Glutamatergic neuron (in vitro differentiated cells): ENCODE results near the gene KDM2B. TPM values are rescaled to one million over a fixed set of nuclear protein-coding genes. Genes with fewer than 3 reads are reported as not detected.
A peak's percentile ranks its signal among the peaks of the same experiment; 100 is the strongest.

Source experiments
- DNase-seq: peaks from one replicate; pipeline ENCODE4 v3.0.0; 2022
- H3K27ac Mint-ChIP-seq: one replicate; pipeline ENCODE4 v1.8.0; 2020; ENCODE audit warnings: mild to moderate bottlenecking, mixed read lengths, inconsistent platforms; ENCODE audit not compliant: unreplicated experiment
- H3K27me3 Mint-ChIP-seq: one replicate; pipeline ENCODE4 v1.8.0; 2020; ENCODE audit warnings: mild to moderate bottlenecking, moderate library complexity, mixed read lengths, inconsistent platforms; ENCODE audit not compliant: unreplicated experiment
- H3K36me3 Mint-ChIP-seq: one replicate; pipeline ENCODE4 v1.8.0; 2020; ENCODE audit warnings: mild to moderate bottlenecking, mixed read lengths, inconsistent platforms; ENCODE audit not compliant: unreplicated experiment
- H3K4me1 Mint-ChIP-seq: one replicate; pipeline ENCODE4 v1.8.0; 2020; ENCODE audit warnings: mild to moderate bottlenecking, low read depth, mixed read lengths, inconsistent platforms; ENCODE audit not compliant: unreplicated experiment
- H3K4me3 Mint-ChIP-seq: one replicate; pipeline ENCODE4 v1.8.0; 2020; ENCODE audit warnings: mild to moderate bottlenecking, mixed read lengths, inconsistent platforms; ENCODE audit not compliant: unreplicated experiment
- H3K9me3 Mint-ChIP-seq: one replicate; pipeline ENCODE4 v1.8.0; 2020; ENCODE audit warnings: mild to moderate bottlenecking, moderate library complexity, mixed read lengths, inconsistent platforms; ENCODE audit not compliant: unreplicated experiment
- total RNA-seq: library from RNA; stranded (reverse); fragmentation: NEBNext Ultra II Directional; extraction: Animal tissue kit (Norgen Biotek cat#: 25700); gene quantifications from one replicate; pipeline ENCODE4 v1.2.1, GENCODE V29; 2021; ENCODE audit not compliant: unreplicated experiment
- TF ChIP-seq, protein P1 (sequence below): fragments of 200-600 bp; sonication (generic); IDR thresholded peaks from one replicate; pipeline ENCODE4 v1.5.0; 2021; ENCODE audit not compliant: partially characterized antibody, unreplicated experiment

KDM2B gene
- total RNA-seq, 1 donor from 2014 or later: 64.3 TPM

DNA sequence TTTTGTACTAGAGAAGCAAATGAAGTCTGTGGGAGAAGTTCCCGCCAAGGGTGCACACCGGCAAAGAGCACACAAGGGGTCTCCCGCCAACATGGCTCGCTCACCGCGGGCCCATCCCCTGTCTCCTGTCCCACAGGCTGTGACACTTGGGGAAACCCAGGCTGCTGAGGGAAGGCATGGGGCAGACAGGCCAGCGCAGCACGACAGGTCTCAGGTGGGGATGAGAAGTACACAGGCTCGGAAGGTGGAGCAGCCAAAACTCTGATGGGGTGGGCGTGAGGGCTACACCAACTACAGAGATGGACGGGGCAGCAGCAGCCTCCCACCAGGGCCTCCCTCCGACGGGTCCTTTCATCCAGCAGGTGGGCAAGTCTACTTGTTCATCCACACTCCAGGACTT, 116.5 kb downstream of the KDM2B start:
- Mint-ChIP-seq H3K36me3 (no peaks in the 10 kb centered on the region), H3K27ac (no peak overlapping the region), H3K4me3 (peak overlapping the region; percentile 61), H3K27me3 (peaks cover 4% of the 10 kb centered on the region), H3K4me1 (peaks cover 21% of the 10 kb centered on the region), H3K9me3 (peaks cover 10% of the 10 kb centered on the region)
- TF ChIP-seq, protein P1, sequence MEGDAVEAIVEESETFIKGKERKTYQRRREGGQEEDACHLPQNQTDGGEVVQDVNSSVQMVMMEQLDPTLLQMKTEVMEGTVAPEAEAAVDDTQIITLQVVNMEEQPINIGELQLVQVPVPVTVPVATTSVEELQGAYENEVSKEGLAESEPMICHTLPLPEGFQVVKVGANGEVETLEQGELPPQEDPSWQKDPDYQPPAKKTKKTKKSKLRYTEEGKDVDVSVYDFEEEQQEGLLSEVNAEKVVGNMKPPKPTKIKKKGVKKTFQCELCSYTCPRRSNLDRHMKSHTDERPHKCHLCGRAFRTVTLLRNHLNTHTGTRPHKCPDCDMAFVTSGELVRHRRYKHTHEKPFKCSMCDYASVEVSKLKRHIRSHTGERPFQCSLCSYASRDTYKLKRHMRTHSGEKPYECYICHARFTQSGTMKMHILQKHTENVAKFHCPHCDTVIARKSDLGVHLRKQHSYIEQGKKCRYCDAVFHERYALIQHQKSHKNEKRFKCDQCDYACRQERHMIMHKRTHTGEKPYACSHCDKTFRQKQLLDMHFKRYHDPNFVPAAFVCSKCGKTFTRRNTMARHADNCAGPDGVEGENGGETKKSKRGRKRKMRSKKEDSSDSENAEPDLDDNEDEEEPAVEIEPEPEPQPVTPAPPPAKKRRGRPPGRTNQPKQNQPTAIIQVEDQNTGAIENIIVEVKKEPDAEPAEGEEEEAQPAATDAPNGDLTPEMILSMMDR: no peak
- DNase-seq: no peak

DNA sequence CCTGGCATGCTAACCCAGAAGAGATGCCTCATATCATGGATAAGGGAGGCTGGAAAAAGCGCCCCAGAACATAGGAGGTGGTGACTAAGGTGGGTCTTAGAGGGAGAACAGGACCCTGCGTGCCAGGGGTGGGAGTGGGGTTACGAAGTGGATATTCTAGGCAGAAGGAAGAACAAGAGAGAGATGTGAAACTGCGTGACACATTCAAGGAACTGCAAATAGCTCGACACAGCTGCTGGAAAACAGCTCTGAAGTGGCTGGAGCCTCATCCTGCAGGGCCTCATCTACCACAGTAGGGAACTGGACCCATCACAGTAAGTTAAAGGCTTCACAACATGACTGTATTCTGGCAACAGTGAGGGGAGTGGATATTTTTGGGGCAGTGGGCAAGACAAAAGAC, 119.8 kb downstream of the KDM2B start:
- Mint-ChIP-seq H3K27ac (no peak overlapping the region), H3K4me1 (peaks cover 16% of the 10 kb centered on the region), H3K9me3 (peaks cover 6% of the 10 kb centered on the region), H3K27me3 (peaks cover 3% of the 10 kb centered on the region), H3K4me3 (peak overlapping the region; percentile 9), H3K36me3 (no peaks in the 10 kb centered on the region)
- TF ChIP-seq, protein P1: no peak
- DNase-seq: no peak

DNA sequence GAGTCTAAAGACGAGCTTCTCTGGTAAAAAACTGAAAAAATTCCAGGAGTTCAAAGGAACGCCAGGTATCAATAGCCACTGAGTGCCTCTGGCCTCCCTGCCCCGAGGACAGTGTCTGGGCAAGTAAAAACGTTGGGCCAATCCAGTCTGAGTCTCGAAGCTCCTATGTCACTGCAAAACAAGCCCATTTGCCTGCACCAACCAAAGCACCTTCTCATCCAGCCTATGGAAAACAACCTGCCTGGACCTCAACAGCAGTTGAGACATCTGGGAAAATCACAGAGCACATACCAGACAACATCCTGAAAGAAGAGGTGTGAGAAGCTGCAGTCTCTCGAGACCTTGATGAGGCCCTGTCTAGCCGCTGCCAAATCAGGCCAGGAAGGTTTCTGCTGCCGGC, 124.3 kb downstream of the KDM2B start:
- Mint-ChIP-seq H3K4me3 (no peak overlapping the region), H3K27ac (no peak overlapping the region), H3K36me3 (no peaks in the 10 kb centered on the region), H3K4me1 (peaks cover 15% of the 10 kb centered on the region), H3K9me3 (peaks cover 4% of the 10 kb centered on the region), H3K27me3 (peaks cover 1% of the 10 kb centered on the region)
- DNase-seq: no peak
- TF ChIP-seq, protein P1: no peak

GRCh38 chr12:121455766-121456420, 124.9 kb downstream of the KDM2B start:
- no peak overlapping the region for H3K27ac Mint-ChIP-seq
- H3K9me3 Mint-ChIP-seq: peaks cover 4% of the 10 kb centered on the region
- H3K27me3 Mint-ChIP-seq: peaks cover 3% of the 10 kb centered on the region
- H3K36me3 Mint-ChIP-seq: no peaks in the 10 kb centered on the region
- no peak for DNase-seq
- H3K4me3 Mint-ChIP-seq: no peak overlapping the region
- TF ChIP-seq, protein P1: no peak
- peaks cover 11% of the 10 kb centered on the region for H3K4me1 Mint-ChIP-seq

GRCh38 chr12:121454921-121455320, 125.9 kb downstream of the KDM2B start:
- peaks cover 4% of the 10 kb centered on the region for H3K9me3 Mint-ChIP-seq
- no peaks in the 10 kb centered on the region for H3K36me3 Mint-ChIP-seq
- no peak overlapping the region for H3K4me3 Mint-ChIP-seq
- DNase-seq: no peak
- no peak overlapping the region for H3K27ac Mint-ChIP-seq
- TF ChIP-seq, protein P1: no peak
- H3K4me1 Mint-ChIP-seq: peaks cover 11% of the 10 kb centered on the region
- H3K27me3 Mint-ChIP-seq: peaks cover 3% of the 10 kb centered on the region
